ENCODE results near the gene TSPAN5.

GRCh38 chr4:98603683-98604521, 54.5 kb downstream of the TSPAN5 start:
- TF ChIP-seq CTCF (optimal IDR thresholded peaks at IDR 0.05 in 1 of 3, IDR thresholded peaks at IDR 0.05 in 1 of 3, conservative IDR thresholded peaks at IDR 0.05 in 1 of 3; ENCODE audit: extremely low read depth in 1 of 3, insufficient read depth in 2 of 3, low read length in 3 of 3) (no peak), EZH2 (IDR thresholded peaks at IDR 0.05; ENCODE audit: low read length) (no peak)
